ENCODE results near the gene GNG8.

Gene GNG8

GRCh38 chr19:46635920-46636761 is at the start of gene GNG8:
GNG8 (minus strand) TSS chr19:46636202; CDS start chr19:46634682, 1,520 bp downstream.
- peak in 4 of 6 experiments; percentile 27 to 56 (median 43) for DNase-seq

- no peak for DNase-seq
Measured at GRCh38 chr19:46685189-46685588, 49.2 kb upstream of the GNG8 start.

DNA sequence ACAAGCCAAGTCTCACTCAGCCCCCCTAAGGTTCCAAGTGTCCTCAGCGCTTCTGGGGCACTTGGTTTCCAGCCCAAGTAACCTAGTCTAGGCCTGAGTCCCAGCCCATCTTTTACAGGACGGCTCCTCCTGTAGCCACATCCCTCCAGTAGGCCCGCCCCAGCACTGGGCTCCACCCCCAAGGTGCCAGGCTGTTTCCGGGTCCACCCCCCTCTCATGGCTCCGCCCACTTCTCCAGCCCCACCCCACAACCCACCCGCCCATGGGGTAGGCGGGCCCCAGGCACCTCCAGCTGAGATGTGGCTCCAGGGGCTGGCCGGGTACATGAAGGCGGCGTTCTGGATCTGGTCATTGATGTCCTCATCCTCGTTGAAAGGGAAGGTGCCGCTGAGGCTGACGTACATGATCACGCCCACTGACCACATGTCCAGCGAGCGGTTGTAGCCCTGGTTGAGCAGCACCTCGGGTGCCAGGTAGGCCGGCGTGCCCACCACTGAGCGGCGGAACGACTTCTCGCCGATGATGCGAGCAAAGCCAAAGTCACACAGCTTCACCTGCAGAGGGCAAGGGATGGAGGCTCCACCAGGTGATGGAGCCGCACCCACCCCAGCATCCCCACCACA is 42.2 kb upstream of the GNG8 start:
- peak; percentile 29 to 66 (median 60) for DNase-seq

DNA sequence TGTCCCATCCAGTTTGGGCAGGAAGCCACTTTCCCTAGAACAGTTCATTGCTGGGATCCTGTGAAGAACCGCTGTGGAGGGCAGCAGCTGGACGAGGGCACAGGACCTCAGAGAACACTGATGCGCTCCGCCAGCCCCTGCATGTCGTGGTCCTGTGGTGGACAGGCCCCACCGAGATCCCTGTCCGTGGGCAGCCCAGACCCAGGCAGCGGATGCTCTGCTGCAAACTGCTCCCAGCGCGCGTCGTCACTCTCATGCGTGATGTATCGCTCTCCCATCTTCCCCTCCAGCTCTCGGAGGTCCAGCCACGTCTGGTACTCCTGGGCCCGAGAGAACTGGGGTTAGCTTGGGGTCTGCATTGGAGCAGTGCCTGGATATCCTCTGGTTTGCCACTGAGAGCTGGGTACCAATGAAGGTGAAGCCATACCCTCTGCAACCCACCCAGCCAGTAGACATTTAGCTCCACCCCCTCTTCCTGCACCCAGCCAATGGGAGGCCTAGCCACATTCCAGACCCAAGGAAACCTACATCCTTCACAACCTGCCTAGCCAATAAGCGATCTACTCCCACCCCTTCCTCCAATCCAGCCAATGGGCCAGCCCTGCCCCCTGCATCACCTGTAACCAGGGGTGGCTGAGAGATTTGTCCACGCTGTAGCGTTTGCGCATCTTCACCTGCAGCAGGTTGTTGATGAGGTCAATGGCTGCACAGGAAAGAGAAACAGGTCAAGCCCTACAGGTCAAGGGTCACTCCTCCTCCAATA is 38.6 kb upstream of the GNG8 start:
- DNase-seq = no peak

DNA sequence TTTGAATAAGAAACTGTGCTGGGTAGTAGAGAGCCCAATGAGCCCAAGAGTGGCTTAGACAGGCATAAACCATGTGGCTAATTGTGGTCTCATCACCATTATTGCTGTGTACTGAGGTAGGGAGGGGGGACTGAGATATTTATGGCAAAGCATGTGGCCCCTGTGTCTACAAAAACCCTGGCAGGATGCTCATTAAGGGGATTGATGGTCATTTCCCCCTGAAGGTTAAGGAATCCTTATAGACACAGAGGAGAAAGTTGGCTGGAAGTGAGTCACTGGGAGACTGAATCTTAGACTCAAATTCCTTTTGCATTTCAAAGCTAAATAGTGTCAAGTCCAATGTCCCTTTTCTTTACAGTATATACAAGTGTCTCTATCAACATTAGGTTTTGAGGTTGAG is 34.8 kb upstream of the GNG8 start:
- DNase-seq = no peak

GRCh38 chr19:46668662-46669061 is 32.7 kb upstream of the GNG8 start:
- no peak for DNase-seq

DNA sequence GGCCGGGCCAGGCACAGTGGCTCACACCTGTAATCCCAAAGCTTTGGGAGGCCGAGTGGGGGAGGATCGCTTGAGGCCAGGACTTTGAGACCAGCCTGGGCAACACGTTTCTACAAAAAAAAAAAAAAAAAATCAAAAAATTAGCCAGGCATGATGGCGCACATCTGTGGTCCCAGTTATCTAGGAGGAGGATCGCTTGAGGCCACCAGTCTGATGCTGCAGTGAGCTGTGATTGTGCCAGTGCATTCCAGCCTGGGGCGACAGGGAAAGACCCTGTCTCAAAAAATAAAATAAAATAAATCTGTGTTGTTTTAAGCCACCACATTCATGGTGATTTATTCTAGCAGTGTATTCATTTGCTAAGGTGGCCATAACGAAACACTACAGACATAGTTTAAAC is 29.1 kb upstream of the GNG8 start:
- DNase-seq = no peak

DNA sequence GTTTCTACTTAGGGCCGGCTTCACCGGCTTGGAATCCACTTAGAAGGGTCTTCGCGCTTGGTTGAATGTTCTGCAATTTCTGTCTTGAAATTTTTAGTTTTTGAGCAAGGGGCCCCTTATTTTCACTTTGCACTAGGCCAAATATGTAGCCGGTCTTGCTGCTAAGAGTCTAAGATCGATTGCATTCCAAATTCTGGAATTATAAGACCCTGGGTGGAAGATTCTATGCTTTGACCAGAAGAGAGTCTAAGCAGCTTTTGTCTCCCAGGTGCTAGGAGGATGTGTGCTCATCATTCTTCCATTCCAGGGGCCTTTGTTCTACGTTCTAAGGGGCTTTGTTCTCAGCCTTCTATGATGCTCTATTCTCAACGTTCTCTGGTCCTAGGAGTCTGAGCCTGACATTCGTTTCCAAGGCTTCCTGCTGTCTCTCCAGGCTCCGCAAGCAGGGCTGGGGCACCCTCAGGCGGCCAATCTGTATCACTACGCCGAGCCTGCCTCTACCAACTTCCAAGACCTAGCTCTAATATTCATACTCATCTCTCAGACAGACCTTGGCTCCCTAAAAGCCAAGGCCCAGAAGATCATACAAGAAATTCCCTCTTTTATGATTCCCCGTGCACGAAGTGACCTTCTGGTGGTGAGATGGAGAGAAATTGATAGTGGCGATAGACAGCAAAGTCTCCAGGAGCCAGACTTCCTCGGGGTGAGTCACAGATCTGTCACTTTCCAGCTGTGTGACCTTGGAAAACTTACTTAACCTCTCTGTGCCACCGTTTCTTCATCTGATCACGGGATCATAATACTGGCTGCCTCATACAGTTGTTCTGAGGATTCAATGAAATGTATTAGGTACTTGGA is 26.0 kb upstream of the GNG8 start:
- DNase-seq = peak; percentile 65 to 81 (median 75)

DNA sequence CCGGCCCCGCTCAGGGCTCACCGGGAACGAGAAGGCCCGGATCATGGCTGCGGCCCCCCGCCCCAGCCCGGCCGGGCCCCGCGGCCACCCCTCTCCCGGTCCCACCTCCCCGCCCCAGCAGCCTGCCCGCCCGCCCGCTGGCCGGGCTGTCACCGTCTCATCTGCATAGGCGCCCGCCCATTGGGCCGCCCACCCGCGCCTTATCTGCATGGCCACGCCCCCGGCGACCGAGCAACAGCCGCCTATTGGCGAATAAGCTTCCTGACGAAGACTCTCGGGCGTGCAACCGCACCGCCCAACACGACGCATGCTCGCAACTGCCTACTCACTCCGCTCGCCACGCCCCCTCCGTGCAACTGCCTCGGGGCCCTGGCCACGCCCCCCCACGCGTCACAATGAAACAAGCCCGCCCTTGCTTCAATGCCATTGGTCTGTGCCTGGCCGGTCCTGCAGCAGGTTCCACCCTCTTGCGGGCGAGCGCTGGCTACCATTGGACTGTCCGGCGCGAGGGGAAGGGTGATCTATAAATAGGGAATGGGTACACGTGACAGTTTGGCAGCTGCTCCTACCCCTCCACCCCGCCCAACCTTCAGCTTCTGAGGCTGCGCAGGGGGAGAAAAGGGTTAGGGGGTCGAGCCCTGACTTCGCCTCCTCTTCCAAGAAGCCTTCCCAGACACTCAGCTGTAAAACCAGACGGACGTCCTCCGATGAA is 25.2 kb upstream of the GNG8 start, which contains the start of gene DACT3:
Gene DACT3 (minus strand): TSS at position 163 of the 712 bp plus-strand sequence. CDS start 118 bp downstream, at position 45.
- peak; percentile 97 to 100 (median 99) for DNase-seq

DNA sequence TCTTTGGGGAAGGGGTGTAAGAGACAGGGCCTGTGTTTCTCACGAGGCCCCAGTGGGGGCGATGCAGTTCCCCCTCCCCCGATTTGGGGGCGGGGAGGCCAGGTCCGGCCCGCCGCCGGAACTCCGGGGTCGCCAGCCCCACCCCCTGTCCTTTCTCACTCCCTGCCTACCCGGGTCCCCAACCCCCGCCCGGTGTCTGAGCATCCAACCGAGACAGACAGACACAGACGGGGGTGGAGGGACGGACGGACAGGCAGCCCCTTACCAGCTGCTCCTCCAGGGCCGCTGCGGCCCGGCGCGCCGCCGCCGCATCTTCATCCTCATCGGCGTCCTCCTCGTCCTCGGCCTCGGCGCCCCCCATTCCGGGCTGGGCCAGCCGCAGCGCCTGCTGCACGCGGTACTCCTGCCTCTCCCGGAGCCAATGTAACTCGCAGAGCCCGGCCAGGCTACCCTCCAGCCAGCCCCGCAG is 24.6 kb upstream of the GNG8 start:
- DNase-seq = no peak

GRCh38 chr19:46660008-46660517 is 24.1 kb upstream of the GNG8 start:
- DNase-seq = no peak

DNA sequence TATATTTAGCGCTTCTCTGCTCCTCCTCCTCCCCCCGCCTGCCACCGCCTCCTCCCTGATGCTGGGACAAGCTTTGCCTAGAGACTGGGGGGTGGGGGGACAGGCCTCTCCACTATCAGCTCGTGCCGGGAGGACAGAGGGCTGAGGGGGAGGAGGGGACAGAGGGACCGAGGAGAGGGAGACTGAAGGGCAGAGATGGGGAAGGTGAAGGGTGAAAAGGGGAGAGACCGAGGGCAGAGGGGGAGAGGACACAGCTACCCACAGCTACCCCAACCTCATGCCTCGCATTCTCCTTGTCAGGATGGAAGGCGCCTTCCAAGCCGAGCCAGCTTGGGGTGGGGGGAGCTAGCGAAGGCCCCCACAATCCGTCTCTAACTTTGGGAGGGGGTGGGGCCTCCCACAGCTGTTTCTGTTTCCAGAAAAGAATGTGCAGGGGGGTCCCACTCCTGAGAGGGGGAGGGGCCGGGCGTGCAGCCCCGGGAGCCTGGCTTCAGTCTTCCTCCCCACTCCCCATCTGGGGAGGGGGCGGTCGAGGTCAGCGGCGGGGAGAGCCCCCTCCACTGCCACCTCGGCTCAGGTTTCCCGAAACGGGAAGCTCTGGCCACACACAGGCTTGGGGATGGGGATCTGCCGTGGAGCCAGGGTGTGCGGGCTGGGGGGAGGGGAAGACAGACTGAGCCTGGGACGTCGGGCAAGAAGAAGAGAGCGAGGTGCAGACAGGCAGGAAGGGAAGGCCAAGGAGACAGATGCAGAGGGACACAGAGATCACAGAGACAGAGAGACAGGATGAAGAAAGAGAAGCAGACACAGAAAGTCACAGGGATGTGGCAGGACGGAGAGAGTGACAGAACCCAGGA is 23.4 kb upstream of the GNG8 start:
- peak in 2 of 6 experiments; percentile 7 to 16 for DNase-seq

- DNase-seq = no peak
Measured at GRCh38 chr19:46656541-46656940, 20.5 kb upstream of the GNG8 start.

DNA sequence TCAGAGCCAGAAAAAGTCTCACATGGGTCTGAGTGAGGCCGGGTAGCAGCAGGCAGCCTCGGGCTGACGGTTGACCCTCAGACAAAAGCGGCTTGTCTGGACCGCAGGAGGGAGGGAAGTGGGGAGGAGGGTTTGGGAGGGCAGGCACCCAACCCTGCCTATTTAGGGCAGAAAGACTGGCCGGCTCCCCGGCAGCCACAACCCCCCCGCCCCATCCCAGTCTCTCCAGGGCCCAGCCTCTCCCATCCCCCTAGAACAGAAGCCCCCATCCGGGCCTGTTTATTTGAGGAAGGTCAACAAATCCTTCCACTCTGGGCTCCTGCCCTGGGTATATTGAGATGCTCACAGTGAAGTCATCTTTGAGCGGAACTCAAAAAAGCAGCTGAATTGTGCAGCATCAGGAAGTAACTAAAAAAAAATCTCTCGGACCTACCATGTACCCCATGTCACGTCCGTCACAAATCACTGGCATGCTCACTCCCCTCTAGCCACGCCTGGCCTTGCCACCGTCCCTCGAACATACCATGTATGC is 18.7 kb upstream of the GNG8 start:
- DNase-seq = no peak

DNA sequence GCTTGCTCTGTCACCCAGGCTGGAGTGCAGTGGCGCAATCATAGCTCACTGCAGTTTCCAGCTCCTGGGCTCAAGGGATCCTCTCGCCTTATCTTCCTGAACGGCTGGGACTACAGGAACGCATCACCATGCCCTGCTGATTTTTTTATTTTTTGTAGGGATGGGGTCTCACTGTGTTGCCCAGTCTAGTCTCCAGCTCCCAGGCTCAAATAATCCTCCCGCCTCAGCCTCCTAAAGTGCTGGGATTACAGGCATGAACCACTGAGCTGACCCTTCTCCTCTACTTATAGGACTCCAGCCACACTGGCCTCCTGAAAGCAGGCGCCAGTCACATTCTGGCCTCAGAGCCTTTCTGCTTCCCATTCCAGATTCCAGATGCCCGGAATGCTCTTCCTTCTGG is 14.4 kb upstream of the GNG8 start:
- DNase-seq = no peak

DNA sequence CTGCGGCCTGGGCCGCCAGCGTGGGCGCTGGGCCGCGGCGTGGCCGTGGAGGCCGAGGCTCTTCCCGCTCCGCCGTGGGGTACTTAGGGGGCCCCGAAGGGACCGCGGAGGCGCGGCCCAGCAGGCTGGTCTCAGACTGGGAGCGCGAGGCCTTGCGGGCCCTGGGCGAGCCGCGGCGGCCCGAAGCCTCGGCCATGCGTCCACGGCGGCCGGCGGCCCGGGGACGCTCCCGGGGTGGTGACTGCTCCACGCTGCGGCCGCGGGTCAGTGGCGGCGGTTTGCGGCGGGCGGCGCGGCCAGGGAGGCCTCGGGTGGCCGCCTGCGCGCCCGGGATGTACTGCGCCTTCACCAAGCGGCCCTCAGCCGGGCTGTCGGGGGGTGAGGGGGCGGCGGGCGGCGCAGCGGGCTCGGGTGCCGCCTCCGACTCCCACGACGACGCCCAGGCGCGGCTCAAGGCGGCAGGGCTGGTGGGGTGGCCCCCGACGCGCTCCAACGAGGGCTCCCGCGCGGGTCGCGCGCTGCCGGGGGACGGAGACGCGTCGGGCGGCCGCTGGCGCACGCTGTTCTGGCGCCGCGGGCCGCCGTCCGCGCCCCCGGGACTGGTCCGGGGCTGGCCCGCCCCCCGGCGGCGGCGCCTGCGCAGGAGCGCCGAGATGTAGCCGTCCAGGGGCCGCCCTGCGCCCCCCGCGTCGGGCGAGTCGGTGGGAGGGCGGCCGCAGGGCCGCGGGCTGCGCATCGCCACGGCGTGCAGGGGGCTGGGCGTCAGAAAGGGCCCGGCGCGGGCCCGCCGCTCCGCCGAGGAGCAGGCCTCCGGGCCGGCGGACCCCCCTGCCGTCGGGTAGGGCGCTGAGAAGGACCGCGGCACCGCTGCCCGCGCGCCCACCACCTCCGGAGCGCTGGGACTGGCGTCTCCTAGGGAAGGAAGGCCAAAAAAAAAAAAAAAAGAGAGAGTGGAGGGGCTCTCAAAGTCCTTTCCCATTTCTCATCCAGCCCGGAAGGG is 13.3 kb upstream of the GNG8 start:
- DNase-seq = no peak

- peak in 2 of 6 experiments; percentile 31 to 34 for DNase-seq
Measured at GRCh38 chr19:46648060-46648960, 12.3 kb upstream of the GNG8 start.

- DNase-seq = no peak
Measured at GRCh38 chr19:46646402-46646801, 10.4 kb upstream of the GNG8 start.
